ENCODE results near the gene PIAS3.
"Not testable (repeated sequence)": the region's sequence is repeated elsewhere in the genome, so short reads cannot be mapped to it uniquely, and the experiment has no call there.

The PIAS3 gene

GRCh38 chr1:145823565-145824498, 35.0 kb downstream of the PIAS3 start, which contains the start of the genes POLR3C and RNF115:
POLR3C (plus strand) TSS chr1:145824200; CDS start chr1:145825777, 1,577 bp downstream.
RNF115 (minus strand) TSS chr1:145824095; CDS start chr1:145823873, 222 bp downstream.
- DNase-seq: peak; percentile 94

DNA sequence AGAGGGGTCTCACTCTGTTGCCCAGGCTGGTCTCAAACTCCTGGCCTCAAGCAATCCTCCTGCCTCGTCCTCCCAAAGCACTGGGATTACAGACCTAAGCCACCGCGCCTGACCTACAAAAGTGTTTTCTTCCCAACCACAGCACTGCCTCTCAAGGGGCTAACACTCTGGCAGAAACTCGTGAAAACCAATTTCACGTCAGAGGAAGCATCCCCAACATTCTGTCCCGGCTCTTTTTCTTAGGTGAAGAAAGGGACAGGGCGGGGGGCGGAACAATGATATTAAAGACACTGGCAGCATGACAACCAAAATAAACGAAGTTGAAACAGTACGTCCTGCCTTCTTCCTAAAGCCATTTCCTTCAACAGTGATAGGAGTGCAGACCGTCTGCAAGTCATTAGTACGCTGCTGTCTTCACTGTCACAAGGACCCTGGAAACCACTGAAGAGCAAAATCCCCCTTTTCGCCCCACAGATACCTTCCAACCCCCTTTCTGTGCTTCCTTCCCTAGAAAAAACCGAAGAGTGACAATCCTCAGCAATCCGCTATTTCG, 36.0 kb downstream of the PIAS3 start:
- not testable (repeated sequence) for DNase-seq

GRCh38 chr1:145818095-145818494, 40.8 kb downstream of the PIAS3 start:
- DNase-seq: peak; percentile 81

- not testable (repeated sequence) for DNase-seq
These were observed 45.7 kb downstream of the PIAS3 start for GRCh38 chr1:145812977-145813810.

DNA sequence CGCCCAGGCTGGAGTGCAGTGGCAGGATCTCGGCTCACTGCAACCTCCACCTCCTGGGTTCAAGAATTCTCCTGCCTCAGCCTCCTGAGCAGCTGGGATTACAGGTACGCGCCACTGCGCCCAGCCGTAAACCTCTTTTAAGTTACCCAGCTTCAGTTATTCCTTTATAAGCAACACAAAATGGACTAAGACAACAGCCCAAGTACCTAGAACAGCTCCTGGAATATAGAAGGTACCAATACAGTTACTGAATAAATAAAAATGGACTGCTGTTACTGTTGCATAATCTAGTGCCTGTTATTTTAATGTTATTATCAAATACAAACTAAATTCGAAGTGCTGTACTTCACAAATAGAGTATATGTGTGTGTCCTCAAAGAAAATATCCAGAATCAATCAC, 52.0 kb downstream of the PIAS3 start:
- DNase-seq: no peak

- no peak for DNase-seq
These were observed 52.5 kb downstream of the PIAS3 start for GRCh38 chr1:145806408-145806807.

- DNase-seq: no peak
These were observed 53.8 kb downstream of the PIAS3 start for GRCh38 chr1:145805057-145805456.

DNA sequence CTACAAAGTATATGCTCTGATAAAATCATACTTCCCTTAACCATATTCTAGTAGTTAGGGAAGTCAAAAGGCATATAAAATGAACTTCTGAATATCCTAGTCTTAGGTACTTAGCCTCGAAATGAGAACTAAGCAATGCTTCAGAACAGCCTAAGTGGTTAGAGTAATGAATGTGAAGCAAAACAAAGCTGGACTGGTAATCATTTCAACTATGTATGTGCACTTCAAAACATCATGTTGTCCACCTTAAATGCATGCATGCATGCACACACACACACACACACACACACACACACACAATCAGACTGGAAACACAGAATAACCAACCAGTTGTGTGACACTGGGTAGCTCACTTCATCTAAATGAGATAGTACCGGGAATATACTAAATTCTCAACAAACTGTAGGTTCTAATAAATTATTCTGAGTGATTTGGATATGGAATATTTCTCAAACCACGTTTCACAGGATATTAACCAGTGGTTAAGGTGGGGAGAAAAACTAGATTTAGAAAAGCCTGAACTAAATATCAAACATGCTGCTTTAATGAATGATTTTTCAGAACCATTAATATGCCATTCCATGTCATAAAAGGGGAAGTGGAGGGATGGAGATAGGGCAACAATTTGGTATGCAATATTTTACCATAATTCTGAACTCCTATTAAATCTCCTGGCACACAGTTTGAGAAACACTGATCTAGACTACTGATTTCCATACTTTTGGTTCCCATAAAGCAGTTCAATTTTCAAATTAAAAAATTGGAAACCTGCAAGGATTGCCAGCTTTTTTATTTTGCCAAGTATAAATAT, 54.4 kb downstream of the PIAS3 start:
- no peak for DNase-seq

- no peak for DNase-seq
These were observed 59.1 kb downstream of the PIAS3 start for GRCh38 chr1:145799806-145800205.
